Natural killer cell (primary cell): ENCODE data around the gene KCNT2. TPM values are rescaled to one million over a fixed set of nuclear protein-coding genes. Genes with fewer than 3 reads are reported as not detected.

Source experiments
- ATAC-seq, 3 donors: fragments of 150-1000 bp in 2 of 3; fragments of 200-7000 bp in 1 of 3; cut with Tn5 transposase; 1 replicate in 1 of 3; 2 replicates in 2 of 3; pipeline ENCODE4 v1.10.0; 2021; ENCODE audit warnings: mild to moderate bottlenecking in 2 of 3, moderate library complexity in 2 of 3
- DNase-seq, 2 donors: peaks; one replicate each; pipeline versions ENCODE4 v3.0.0 to v3.0.0-alpha.2; 2013 to 2021; ENCODE audit warnings: mixed read lengths in 1 of 2
- H3K27ac ChIP-seq: one replicate; pipeline ENCODE4 v1.5.1; 2013; ENCODE audit warnings: mild to moderate bottlenecking, low read length
- H3K27me3 ChIP-seq: one replicate; pipeline ENCODE4 v1.6.1; 2013; ENCODE audit warnings: low read length; ENCODE audit not compliant: control insufficient read depth, insufficient read depth
- H3K36me3 ChIP-seq: one replicate; pipeline ENCODE4 v1.6.1; 2013; ENCODE audit warnings: low read length; ENCODE audit not compliant: control insufficient read depth, insufficient read depth
- H3K4me1 ChIP-seq: one replicate; pipeline ENCODE4 v1.6.1; 2013; ENCODE audit warnings: low read length; ENCODE audit not compliant: control insufficient read depth, insufficient read depth
- H3K4me3 ChIP-seq: one replicate; pipeline ENCODE4 v1.5.1; 2013; ENCODE audit warnings: low read length
- H3K9me3 ChIP-seq: one replicate; pipeline ENCODE4 v1.6.1; 2013; ENCODE audit warnings: low read length; ENCODE audit not compliant: control insufficient read depth, insufficient read depth
- H3K27ac Mint-ChIP-seq, 2 donors: one replicate each; pipeline ENCODE4 v1.8.0; 2022; ENCODE audit warnings: mild to moderate bottlenecking in 2 of 2, mixed read lengths in 2 of 2, moderate library complexity in 1 of 2
- H3K27me3 Mint-ChIP-seq, 2 donors: one replicate each; pipeline ENCODE4 v1.8.0; 2022; ENCODE audit warnings: low read depth in 2 of 2, mixed read lengths in 2 of 2
- H3K36me3 Mint-ChIP-seq: one replicate; pipeline ENCODE4 v1.8.0; 2022; ENCODE audit warnings: mixed read lengths
- H3K4me1 Mint-ChIP-seq, 2 donors: one replicate each; pipeline ENCODE4 v1.8.0; 2022; ENCODE audit warnings: mixed read lengths in 2 of 2
- H3K4me3 Mint-ChIP-seq: one replicate; pipeline ENCODE4 v1.8.0; 2022; ENCODE audit warnings: mild to moderate bottlenecking, moderate library complexity, mixed read lengths
- H3K9me3 Mint-ChIP-seq, 2 donors: one replicate each; pipeline ENCODE4 v1.8.0; 2022; ENCODE audit warnings: mixed read lengths in 2 of 2
- CTCF ChIP-seq: fragments of 200-600 bp; IDR thresholded peaks from one replicate; pipeline ENCODE4 v1.8.0; 2022; ENCODE audit warnings: antibody characterized with exemption
- WGBS: methylation state at CpG from one replicate; pipeline ENCODE4 v1.1.7; 2013; ENCODE audit warnings: missing lambda C conversion rate; ENCODE audit not compliant: insufficient coverage; 5-methylcytosine and 5-hydroxymethylcytosine counted together
- intact Hi-C: fragments of 100-400 bp; cut with micrococcal nuclease; formaldehyde crosslinking; loops from one replicate; pipeline ENCODE4 v1.14.2; 2022
- total RNA-seq, 4 donors: library from RNA; stranded (reverse); fragments of 120-200 nt in 1 of 4; gene quantifications; one replicate each; pipeline versions ENCODE4 v1.2.3 to v1.2.4, GENCODE V29; 2013 to 2022

Gene KCNT2
- total RNA-seq, 3 donors from 2014 or later (not counting 1 experiment from before 2014, with no cell fraction given), result not detected

DNA sequence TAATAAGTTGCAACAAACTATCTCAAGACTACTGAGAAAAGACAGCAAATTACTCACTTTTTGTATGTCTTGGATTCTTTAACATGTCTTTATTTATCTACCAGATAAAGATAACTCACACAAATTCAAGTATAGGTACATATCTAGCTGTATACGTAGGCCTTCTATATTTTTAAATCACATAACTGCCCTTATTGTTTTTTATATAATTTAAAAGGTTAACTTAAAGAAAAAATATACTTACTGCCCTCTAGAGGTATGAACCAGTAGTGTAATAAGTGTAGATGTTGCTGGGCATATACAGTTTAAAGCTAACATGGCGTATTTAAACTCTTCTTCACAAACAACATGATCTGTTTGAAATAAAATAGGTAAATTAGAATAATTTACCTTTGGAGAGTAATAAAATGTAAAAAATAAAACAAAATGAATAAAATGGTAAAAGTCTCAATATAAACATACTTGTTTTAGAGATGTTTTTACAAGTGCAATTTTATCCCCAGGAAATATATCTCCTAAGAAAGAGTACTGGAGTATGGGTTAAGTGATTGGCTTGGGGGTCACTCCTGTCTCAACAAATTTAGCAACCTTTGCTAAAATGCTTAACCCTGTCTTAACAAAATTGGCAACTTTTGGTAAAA, 235.2 kb downstream of the KCNT2 start:
- peak; percentile 28 for TF ChIP-seq CTCF
- Mint-ChIP-seq H3K27me3 (no peaks in the 10 kb centered on the region), H3K36me3 (no peaks in the 10 kb centered on the region), H3K9me3 (peaks cover 2 to 4% of the 10 kb centered on the region in 2 donors), H3K27ac (no peak overlapping the region), H3K4me3 (no peak overlapping the region), H3K4me1 (no peaks in the 10 kb centered on the region)
- ATAC-seq (no peak), DNase-seq (peak in 1 of 2 donors; percentile 24)
- WGBS, result no CpG with 5 or more reads among the region's 2 CpGs
- H3K4me3 ChIP-seq, result no peak overlapping the region
- H3K4me1 ChIP-seq, result no peaks in the 10 kb centered on the region
- no peak overlapping the region for H3K27ac ChIP-seq
- H3K36me3 ChIP-seq, result no peaks in the 10 kb centered on the region
- intact Hi-C loops, result no loop called here
- no peaks in the 10 kb centered on the region for H3K9me3 ChIP-seq
- no peaks in the 10 kb centered on the region for H3K27me3 ChIP-seq

GRCh38 chr1:196367838-196368237, 240.4 kb downstream of the KCNT2 start:
- ATAC-seq (no peak), DNase-seq (no peak)
- 89% methylated on average over 3 of the region's 3 CpGs for WGBS
- no peak overlapping the region for H3K27ac ChIP-seq
- no peaks in the 10 kb centered on the region for H3K27me3 ChIP-seq
- intact Hi-C loops, result no loop called here
- H3K36me3 ChIP-seq, result no peaks in the 10 kb centered on the region
- Mint-ChIP-seq H3K36me3 (no peaks in the 10 kb centered on the region), H3K27ac (no peak overlapping the region), H3K27me3 (no peaks in the 10 kb centered on the region), H3K4me3 (no peak overlapping the region), H3K4me1 (no peaks in the 10 kb centered on the region), H3K9me3 (peaks cover 2% of the 10 kb centered on the region in 2 donors)
- H3K9me3 ChIP-seq, result no peaks in the 10 kb centered on the region
- H3K4me3 ChIP-seq, result no peak overlapping the region
- no peaks in the 10 kb centered on the region for H3K4me1 ChIP-seq
- TF ChIP-seq CTCF, result no peak

DNA sequence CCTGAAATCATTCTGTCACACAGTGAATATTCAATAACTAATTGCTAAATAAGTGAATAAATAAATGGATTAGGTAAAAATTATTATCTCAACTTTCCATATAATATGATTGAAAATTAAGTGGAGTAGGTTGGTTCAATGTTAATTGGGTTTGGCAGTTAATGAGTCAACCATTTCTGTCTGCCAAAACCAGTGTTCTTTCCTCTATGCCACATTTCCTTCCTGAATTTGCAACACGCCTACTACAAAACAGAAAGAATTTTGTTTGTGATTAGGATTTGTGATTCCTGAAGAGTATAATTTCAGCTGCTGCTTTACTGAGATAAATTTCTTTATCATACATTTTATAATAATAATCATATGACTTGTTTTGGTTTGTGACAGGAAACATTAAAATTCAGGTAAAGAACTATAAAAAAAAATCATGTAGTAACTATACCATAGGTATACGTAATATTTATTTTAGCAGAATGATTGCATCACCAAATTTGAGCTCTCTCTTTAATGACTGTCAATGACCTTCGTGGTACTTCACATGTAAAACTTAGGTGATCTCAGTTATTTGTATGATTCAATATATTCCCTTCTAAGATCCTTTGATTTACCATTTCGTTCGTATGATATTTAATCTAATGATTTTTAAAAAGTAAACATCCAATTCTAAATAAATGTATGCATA, 241.3 kb downstream of the KCNT2 start:
- Histone ChIP-seq H3K4me1 (no peaks in the 10 kb centered on the region), H3K4me3 (no peak overlapping the region), H3K27ac (no peak overlapping the region), H3K9me3 (no peaks in the 10 kb centered on the region), H3K27me3 (no peaks in the 10 kb centered on the region), H3K36me3 (no peaks in the 10 kb centered on the region)
- H3K27ac Mint-ChIP-seq, result no peak overlapping the region
- H3K9me3 Mint-ChIP-seq, result peaks cover 2 to 5% of the 10 kb centered on the region in 2 donors
- DNase-seq, result no peak
- H3K27me3 Mint-ChIP-seq, result no peaks in the 10 kb centered on the region
- H3K4me1 Mint-ChIP-seq, result no peaks in the 10 kb centered on the region
- H3K4me3 Mint-ChIP-seq, result no peak overlapping the region
- ATAC-seq, result no peak
- H3K36me3 Mint-ChIP-seq, result no peaks in the 10 kb centered on the region
- WGBS, result no CpG with 5 or more reads among the region's 5 CpGs
- intact Hi-C loops, result no loop called here
- no peak for TF ChIP-seq CTCF
